GM19455 (cell line): ENCODE data around the gene AKAP13.
"Not testable (repeated sequence)": the region's sequence is repeated elsewhere in the genome, so short reads cannot be mapped to it uniquely, and the experiment has no call there.

Experiments
- ATAC-seq: cut with Tn5 transposase; IDR thresholded peaks from one replicate; pipeline ENCODE4 v1.9.1; 2021; ENCODE audit not compliant: unreplicated experiment

The AKAP13 gene

GRCh38 chr15:85408270-85408746 lies 27.9 kb downstream of the AKAP13 start:
- ATAC-seq = no peak

- ATAC-seq = no peak
These were observed 31.7 kb downstream of the AKAP13 start for GRCh38 chr15:85412066-85412465.

GRCh38 chr15:85412956-85413854 lies 32.8 kb downstream of the AKAP13 start:
- peak; percentile 98 for ATAC-seq

GRCh38 chr15:85414037-85414436 lies 33.6 kb downstream of the AKAP13 start:
- ATAC-seq = no peak

GRCh38 chr15:85414495-85414894 lies 34.1 kb downstream of the AKAP13 start:
- ATAC-seq = no peak

- ATAC-seq = no peak
These were observed 34.6 kb downstream of the AKAP13 start for GRCh38 chr15:85414991-85415390.

- no peak for ATAC-seq
These were observed 35.4 kb downstream of the AKAP13 start for GRCh38 chr15:85415783-85416182.

- no peak for ATAC-seq
These were observed 36.9 kb downstream of the AKAP13 start for GRCh38 chr15:85417276-85417675.

GRCh38 chr15:85419161-85419560 lies 38.8 kb downstream of the AKAP13 start:
- no peak for ATAC-seq

GRCh38 chr15:85421116-85421925 lies 40.9 kb downstream of the AKAP13 start:
- no peak for ATAC-seq

GRCh38 chr15:85422607-85423006 lies 42.2 kb downstream of the AKAP13 start:
- ATAC-seq = no peak

GRCh38 chr15:85423256-85423655 lies 42.9 kb downstream of the AKAP13 start:
- ATAC-seq = no peak

GRCh38 chr15:85424154-85424553 lies 43.8 kb downstream of the AKAP13 start:
- ATAC-seq = no peak

- ATAC-seq = no peak
These were observed 46.1 kb downstream of the AKAP13 start for GRCh38 chr15:85426481-85426880.

GRCh38 chr15:85427286-85428028 lies 47.1 kb downstream of the AKAP13 start:
- ATAC-seq = no peak

GRCh38 chr15:85429522-85429921 lies 49.1 kb downstream of the AKAP13 start:
- no peak for ATAC-seq

GRCh38 chr15:85430406-85431204 lies 50.2 kb downstream of the AKAP13 start:
- peak; percentile 100 for ATAC-seq

GRCh38 chr15:85439996-85440395 lies 59.6 kb downstream of the AKAP13 start:
- ATAC-seq = no peak

- ATAC-seq = no peak
These were observed 60.0 kb downstream of the AKAP13 start for GRCh38 chr15:85440451-85440850.

GRCh38 chr15:85441854-85442253 lies 61.5 kb downstream of the AKAP13 start:
- ATAC-seq = not testable (repeated sequence)
